Astrocyte of the cerebellum (primary cell): ENCODE measurements around the gene PLCH2.

Experiments
- DNase-seq: peaks from one replicate; pipeline ENCODE4 v3.0.0-alpha.2; 2011; ENCODE audit warnings: low read depth
- H3K4me3 ChIP-seq: 2 replicates; pipeline ENCODE4 v1.5.1; 2011; ENCODE audit warnings: mild to moderate bottlenecking, low read depth, low read length, moderate library complexity
- in situ Hi-C: cut with HindIII; loops from 2 replicates; pipeline ENCODE4 v1.10.0; 2017; ENCODE audit warnings: low sequenced_read_pairs
- TF ChIP-seq, protein P1 (sequence below): IDR thresholded peaks from 2 replicates; pipeline ENCODE4 v1.5.1; 2012; ENCODE audit warnings: low read length, low read depth, moderate library complexity, mild to moderate bottlenecking; ENCODE audit errors: missing control alignments

The PLCH2 gene

DNA sequence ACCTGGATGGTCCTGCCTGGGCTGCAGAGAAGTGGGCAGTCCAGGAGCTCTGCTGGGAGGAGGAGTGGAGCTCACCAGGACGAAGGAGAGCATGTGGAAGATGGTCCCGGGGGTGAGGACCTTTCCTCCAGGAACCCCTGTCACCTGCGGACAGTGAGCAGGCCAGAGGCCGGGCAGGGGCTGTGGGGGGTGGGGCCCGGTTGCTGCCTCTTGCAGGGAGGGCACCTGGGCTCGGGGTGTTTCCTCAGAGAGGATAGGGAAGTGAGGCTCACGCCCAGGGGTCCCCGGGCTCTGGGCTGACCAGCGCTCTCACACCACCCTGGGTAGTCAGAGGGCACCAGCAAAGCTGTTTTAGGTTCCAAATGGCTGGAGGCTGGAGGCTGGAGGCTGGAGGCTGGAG is 41.0 kb upstream of the PLCH2 start:
- DNase-seq: no peak
- in situ Hi-C loops: no loop called here
- TF ChIP-seq, protein P1, sequence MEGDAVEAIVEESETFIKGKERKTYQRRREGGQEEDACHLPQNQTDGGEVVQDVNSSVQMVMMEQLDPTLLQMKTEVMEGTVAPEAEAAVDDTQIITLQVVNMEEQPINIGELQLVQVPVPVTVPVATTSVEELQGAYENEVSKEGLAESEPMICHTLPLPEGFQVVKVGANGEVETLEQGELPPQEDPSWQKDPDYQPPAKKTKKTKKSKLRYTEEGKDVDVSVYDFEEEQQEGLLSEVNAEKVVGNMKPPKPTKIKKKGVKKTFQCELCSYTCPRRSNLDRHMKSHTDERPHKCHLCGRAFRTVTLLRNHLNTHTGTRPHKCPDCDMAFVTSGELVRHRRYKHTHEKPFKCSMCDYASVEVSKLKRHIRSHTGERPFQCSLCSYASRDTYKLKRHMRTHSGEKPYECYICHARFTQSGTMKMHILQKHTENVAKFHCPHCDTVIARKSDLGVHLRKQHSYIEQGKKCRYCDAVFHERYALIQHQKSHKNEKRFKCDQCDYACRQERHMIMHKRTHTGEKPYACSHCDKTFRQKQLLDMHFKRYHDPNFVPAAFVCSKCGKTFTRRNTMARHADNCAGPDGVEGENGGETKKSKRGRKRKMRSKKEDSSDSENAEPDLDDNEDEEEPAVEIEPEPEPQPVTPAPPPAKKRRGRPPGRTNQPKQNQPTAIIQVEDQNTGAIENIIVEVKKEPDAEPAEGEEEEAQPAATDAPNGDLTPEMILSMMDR: no peak

DNA sequence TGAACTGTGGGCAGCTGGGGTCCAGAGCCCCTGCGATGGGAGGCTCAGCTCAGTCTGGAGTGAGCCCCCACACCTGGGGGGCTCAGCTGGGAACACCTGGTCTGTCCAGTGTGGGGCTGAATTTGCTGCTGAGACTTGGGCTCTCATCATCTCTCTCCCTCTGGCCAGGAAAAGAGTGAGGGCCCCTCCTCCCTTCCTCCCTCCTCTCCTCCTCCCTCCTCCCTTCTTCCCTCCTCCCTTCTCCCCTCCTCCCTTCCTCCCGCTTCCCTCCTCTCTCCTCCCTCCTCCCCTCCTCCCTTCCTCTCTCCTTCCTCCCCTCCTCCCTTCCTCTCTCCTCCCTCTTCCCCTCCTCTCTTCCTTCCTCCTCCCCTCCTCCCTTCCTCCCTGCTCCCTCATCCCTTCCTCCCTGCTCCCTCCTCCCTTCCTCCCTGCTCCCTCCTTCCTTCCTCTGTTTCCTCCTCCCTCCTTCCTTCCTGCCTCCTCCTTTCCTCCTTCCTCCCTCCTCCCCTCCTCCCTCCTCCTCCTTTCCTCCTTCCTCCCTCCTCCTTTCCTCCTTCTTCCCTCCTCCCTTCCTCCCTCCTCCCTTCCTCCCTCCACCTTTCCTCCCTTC is 40.2 kb upstream of the PLCH2 start:
- no peak overlapping the region for H3K4me3 ChIP-seq
- in situ Hi-C loops: no loop called here
- TF ChIP-seq, protein P1: no peak
- DNase-seq: no peak

More for the DNA sequence above, 41.0 kb upstream of the PLCH2 start:
- no peak overlapping the region for H3K4me3 ChIP-seq

DNA sequence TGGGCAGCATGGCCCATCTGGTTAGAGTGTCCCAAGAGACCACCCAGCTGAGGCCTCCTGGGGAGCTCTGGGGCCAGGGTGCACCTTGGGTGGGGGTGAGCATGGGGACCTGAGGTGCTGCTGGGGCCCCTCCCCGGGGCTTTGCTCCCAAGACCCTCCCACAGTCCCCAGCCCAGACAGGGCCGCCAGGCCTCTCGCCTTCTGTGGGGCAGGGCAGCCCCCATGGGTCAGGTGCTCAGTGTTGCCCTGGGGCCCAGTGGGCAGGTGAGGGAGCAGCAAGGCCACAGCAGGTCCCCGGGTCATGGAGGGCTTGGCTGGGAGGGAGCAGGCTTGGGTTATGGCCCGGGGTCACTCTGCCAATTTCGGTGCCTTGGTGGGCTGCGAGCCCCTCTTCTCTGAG is 39.2 kb upstream of the PLCH2 start:
- H3K4me3 ChIP-seq: no peak overlapping the region
- TF ChIP-seq, protein P1: no peak
- DNase-seq: no peak
- in situ Hi-C loops: no loop called here

DNA sequence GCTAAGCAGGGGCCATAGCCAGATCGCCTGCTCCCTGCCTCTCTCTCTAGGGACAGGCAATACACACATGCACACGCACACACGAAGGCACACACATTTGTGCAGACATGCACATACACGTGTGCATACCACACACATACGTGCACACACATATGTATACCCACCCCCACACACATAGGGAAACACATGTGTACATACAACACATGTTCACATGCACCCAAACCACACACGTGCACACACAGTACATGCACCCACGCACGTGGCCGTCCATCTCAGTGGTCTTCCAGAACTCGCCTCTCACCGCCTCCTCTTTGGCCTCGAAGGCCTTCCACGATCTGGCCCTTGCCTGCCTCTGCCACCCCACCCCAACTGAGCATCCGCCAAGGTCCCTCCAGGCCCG is 38.5 kb upstream of the PLCH2 start:
- TF ChIP-seq, protein P1: no peak
- in situ Hi-C loops: no loop called here
- H3K4me3 ChIP-seq: no peak overlapping the region
- no peak for DNase-seq

DNA sequence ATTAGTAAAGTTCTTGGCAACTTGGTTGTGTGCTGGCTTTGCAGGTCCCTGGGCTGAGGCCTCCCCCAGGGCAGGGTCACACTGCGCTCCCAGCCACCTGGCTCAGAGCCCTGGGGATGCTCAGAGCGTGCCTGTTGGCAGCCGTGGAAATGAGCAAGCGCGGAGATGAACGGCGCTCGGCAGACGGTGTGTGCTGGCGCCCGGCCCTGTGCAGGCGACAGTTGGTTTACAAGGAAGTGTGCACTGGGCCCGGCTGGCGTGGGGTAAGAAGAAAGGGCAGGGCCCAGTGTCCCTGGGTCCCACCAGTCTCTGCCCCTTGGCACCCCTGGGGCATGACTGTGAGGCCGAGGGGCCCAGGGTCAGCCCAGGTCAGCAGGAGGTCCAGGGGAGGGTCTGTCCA is 38.1 kb upstream of the PLCH2 start:
- in situ Hi-C loops: no loop called here
- DNase-seq: no peak
- H3K4me3 ChIP-seq: no peak overlapping the region
- TF ChIP-seq, protein P1: no peak

DNA sequence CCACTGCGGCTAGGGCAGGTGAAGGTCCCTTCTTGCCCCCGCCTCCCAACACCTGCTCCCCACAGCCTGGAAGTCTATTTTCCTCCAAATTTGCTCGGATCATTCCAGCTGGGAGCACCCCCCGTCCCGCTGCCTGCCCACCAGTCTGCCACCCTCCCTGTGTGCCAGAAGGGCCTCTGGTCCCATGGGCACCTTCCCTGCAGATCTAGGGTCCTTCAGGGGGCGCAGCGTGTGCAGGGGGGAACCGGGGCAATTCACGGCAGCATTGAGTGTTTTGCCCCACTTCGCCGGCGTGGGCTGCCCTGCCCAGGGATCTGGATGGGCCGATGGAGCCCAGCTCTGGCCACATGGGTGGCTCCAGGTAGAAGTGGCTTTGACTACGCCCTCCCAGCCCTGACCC is 37.4 kb upstream of the PLCH2 start:
- no peak for DNase-seq
- TF ChIP-seq, protein P1: no peak
- no peak overlapping the region for H3K4me3 ChIP-seq
- in situ Hi-C loops: no loop called here
